Liver (tissue), 3 donors: Measurements from ENCODE around the gene USP9X.

Experiments
- EGR1 ChIP-seq, 2 donors: IDR thresholded peaks; 2 replicates each; pipeline ENCODE4 v1.6.1; 2016 to 2018; ENCODE audit warnings: antibody characterized with exemption in 2 of 2, low read depth in 2 of 2
- GABPA ChIP-seq, 2 donors: IDR thresholded peaks in 1 of 2; conservative IDR thresholded peaks in 1 of 2; 2 replicates each; pipeline ENCODE4 v1.6.1; 2016; ENCODE audit warnings: antibody characterized with exemption in 2 of 2, mild to moderate bottlenecking in 1 of 2, moderate library complexity in 1 of 2
- HNF4A ChIP-seq, 2 donors: conservative IDR thresholded peaks; 2 replicates each; pipeline ENCODE4 v1.6.1; 2016; ENCODE audit warnings: antibody characterized with exemption in 2 of 2, mild to moderate bottlenecking in 2 of 2
- HNF4G ChIP-seq: IDR thresholded peaks from 2 replicates; pipeline ENCODE4 v1.6.1; 2016; ENCODE audit warnings: antibody characterized with exemption
- JUND ChIP-seq, 2 donors: IDR thresholded peaks; 2 replicates each; pipeline ENCODE4 v1.6.1; 2016; ENCODE audit warnings: antibody characterized with exemption in 2 of 2
- REST ChIP-seq: IDR thresholded peaks from 2 replicates; pipeline ENCODE4 v1.6.1; 2016; ENCODE audit warnings: antibody characterized with exemption, mild to moderate bottlenecking
- TAF1 ChIP-seq: conservative IDR thresholded peaks from 2 replicates; pipeline ENCODE4 v1.6.1; 2016; ENCODE audit warnings: antibody characterized with exemption, mild to moderate bottlenecking
- YY1 ChIP-seq: IDR thresholded peaks from 2 replicates; pipeline ENCODE4 v1.6.1; 2016; ENCODE audit warnings: antibody characterized with exemption, mild to moderate bottlenecking
- ZBTB33 ChIP-seq: IDR thresholded peaks from 2 replicates; pipeline ENCODE4 v1.6.1; 2016; ENCODE audit warnings: antibody characterized with exemption
- TF ChIP-seq, protein P1 (sequence below): fragments of 150-350 bp; IDR thresholded peaks from 2 replicates; pipeline ENCODE4 v1.5.1; 2017; ENCODE audit warnings: improper control_type of control experiment, low read depth, low read length; ENCODE audit not compliant: missing input control
- TF ChIP-seq, protein P2 (sequence below): IDR thresholded peaks from 2 replicates; pipeline ENCODE4 v1.6.1; 2016; ENCODE audit warnings: antibody characterized with exemption
- TF ChIP-seq, protein P3 (sequence below): IDR thresholded peaks from 2 replicates; pipeline ENCODE4 v1.6.1; 2016; ENCODE audit warnings: antibody characterized with exemption
- donor health status: healthy.
- donor health status: healthy.

DNA sequence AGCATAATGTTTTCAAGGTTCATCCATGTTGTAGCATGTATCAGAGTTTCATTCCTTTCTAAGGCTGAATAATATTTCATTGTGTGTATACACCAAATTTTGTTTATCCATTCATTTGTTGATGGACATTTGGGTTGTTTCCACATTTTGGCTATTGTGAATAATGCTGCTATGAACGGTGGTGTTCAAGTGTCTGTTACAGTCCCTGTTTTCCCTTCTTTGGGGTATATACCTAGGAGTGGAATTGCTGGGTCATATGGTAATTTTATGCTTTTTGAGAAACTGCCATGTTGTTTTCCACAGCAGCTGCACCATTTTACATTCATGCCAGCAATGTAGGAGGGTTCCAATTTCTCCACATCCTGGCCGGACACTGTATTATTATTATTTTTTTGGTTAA, 3.4 kb upstream of the USP9X start:
- TF ChIP-seq, protein P1, sequence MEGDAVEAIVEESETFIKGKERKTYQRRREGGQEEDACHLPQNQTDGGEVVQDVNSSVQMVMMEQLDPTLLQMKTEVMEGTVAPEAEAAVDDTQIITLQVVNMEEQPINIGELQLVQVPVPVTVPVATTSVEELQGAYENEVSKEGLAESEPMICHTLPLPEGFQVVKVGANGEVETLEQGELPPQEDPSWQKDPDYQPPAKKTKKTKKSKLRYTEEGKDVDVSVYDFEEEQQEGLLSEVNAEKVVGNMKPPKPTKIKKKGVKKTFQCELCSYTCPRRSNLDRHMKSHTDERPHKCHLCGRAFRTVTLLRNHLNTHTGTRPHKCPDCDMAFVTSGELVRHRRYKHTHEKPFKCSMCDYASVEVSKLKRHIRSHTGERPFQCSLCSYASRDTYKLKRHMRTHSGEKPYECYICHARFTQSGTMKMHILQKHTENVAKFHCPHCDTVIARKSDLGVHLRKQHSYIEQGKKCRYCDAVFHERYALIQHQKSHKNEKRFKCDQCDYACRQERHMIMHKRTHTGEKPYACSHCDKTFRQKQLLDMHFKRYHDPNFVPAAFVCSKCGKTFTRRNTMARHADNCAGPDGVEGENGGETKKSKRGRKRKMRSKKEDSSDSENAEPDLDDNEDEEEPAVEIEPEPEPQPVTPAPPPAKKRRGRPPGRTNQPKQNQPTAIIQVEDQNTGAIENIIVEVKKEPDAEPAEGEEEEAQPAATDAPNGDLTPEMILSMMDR, result no peak
- TF ChIP-seq ZBTB33 (no peak), REST (no peak), GABPA (IDR thresholded peaks at IDR 0.05 in 1 of 2, conservative IDR thresholded peaks at IDR 0.05 in 1 of 2) (no peak), TAF1 (no peak), JUND (IDR thresholded peaks at IDR 0.05) (no peak), EGR1 (IDR thresholded peaks at IDR 0.05; ENCODE audit: low read depth in 2 of 2) (no peak), YY1 (no peak), HNF4G (no peak), HNF4A (conservative IDR thresholded peaks at IDR 0.05) (no peak)
- TF ChIP-seq, protein P2, sequence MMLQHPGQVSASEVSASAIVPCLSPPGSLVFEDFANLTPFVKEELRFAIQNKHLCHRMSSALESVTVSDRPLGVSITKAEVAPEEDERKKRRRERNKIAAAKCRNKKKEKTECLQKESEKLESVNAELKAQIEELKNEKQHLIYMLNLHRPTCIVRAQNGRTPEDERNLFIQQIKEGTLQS, result no peak
- TF ChIP-seq, protein P3, sequence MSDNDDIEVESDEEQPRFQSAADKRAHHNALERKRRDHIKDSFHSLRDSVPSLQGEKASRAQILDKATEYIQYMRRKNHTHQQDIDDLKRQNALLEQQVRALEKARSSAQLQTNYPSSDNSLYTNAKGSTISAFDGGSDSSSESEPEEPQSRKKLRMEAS, result no peak
